Measurements from ENCODE around the gene ITGBL1. TPM values are rescaled to one million over a fixed set of nuclear protein-coding genes. Genes with fewer than 3 reads are reported as not detected.

Gene ITGBL1
- total and polyA plus RNA-seq, 2 of the 4 experiments (the other 2 are of a cell fraction): 22.2 to 24.2 TPM

DNA sequence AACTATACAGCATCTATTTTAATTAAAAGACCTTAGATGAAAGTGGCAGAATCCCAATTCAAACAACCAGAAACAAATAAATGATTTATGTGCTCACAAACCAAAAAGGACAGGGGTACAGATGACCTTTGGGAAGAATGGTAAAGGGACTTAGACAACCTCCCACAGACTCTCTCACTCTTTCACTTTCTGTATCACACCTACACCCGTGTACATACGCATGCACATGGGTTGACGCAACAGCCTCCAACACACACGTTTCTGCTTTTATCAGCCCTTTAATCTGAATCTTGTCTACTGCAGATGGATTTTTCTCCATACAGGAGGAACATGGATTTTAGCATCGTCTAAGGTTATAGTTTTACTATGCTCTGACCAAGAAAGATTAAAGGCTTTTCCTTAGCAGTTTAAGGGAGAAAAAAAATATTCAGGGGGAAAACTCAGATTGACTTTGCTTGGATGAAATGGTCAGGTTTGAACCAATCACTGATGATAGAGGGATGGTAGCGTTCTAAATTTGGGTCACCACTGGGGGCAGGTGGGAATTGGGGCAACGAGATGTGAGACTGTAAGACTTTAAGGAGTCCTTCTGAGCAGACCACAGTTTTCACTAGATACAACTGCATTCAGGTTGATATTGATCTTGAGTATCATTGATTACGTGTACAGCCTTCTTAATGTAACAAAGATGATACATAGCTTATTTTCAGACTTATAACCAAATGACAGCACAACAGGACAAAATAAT, 166.1 kb downstream of the ITGBL1 start:
- no peak overlapping the region for H4K5ac ChIP-seq (ENCODE audit: low read depth, low read length)
- H2BK15ac ChIP-seq (ENCODE audit: low read depth, low read length): no peak overlapping the region
- BruUV-seq (replicated peaks): no TSS peak
- POLR2A ChIA-PET (ENCODE audit: unreplicated experiment): no interaction called here
- CTCF ChIA-PET: no interaction called here
- H2AK9ac ChIP-seq (replicated peaks; ENCODE audit: low read depth, low read length, poor library complexity): no peak overlapping the region
- DNase-seq: no peak
- no peaks in the 10 kb centered on the region for H3K9me1 ChIP-seq (ENCODE audit: insufficient read depth, low read length)
- H4K91ac ChIP-seq (ENCODE audit: insufficient read depth, low read depth, low read length): no peak overlapping the region
- H3K27me3 ChIP-seq (ENCODE audit: control insufficient read depth, insufficient read depth, low read length): no peaks in the 10 kb centered on the region
- H2AFZ ChIP-seq (replicated peaks; ENCODE audit: low read length, poor library complexity): no peak overlapping the region
- H3K18ac ChIP-seq (ENCODE audit: low read depth, low read length): no peak overlapping the region
- in situ Hi-C loops (cut with MboI; ENCODE audit: low sequenced_read_pairs) (no loop called here), dilution Hi-C loops (cut with HindIII; ENCODE audit: low sequenced_read_pairs, unreplicated experiment) (no loop called here), intact Hi-C loops (cut with micrococcal nuclease) (no loop called here)
- WGBS, 2 experiments (ENCODE audit: extremely low coverage in 2 of 2, insufficient read length in 1 of 2): no CpG with 5 or more reads among the region's 8 CpGs
- H2BK20ac ChIP-seq (ENCODE audit: low read depth, low read length): no peak overlapping the region
- TF ChIP-seq, protein P1, sequence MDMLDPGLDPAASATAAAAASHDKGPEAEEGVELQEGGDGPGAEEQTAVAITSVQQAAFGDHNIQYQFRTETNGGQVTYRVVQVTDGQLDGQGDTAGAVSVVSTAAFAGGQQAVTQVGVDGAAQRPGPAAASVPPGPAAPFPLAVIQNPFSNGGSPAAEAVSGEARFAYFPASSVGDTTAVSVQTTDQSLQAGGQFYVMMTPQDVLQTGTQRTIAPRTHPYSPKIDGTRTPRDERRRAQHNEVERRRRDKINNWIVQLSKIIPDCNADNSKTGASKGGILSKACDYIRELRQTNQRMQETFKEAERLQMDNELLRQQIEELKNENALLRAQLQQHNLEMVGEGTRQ (IDR thresholded peaks at IDR 0.05; ENCODE audit: low read depth, low read length): no peak
- TF ChIP-seq, protein P2, sequence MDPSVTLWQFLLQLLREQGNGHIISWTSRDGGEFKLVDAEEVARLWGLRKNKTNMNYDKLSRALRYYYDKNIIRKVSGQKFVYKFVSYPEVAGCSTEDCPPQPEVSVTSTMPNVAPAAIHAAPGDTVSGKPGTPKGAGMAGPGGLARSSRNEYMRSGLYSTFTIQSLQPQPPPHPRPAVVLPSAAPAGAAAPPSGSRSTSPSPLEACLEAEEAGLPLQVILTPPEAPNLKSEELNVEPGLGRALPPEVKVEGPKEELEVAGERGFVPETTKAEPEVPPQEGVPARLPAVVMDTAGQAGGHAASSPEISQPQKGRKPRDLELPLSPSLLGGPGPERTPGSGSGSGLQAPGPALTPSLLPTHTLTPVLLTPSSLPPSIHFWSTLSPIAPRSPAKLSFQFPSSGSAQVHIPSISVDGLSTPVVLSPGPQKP (IDR thresholded peaks at IDR 0.05; ENCODE audit: borderline replicate concordance, low read depth, low read length): no peak
- no peak for TF ChIP-seq MAZ (IDR thresholded peaks at IDR 0.05; ENCODE audit: borderline replicate concordance, low read depth, low read length)
- TF ChIP-seq SMC3 (IDR thresholded peaks at IDR 0.05; ENCODE audit: low read depth, low read length): no peak
- no peak for TF ChIP-seq CEBPB (IDR thresholded peaks at IDR 0.05; ENCODE audit: low read depth, low read length)
- no peak for ATAC-seq (ENCODE audit: low read depth)
- no peak overlapping the region for H3K14ac ChIP-seq (replicated peaks; ENCODE audit: low read depth, low read length)
- H3K4me2 ChIP-seq (ENCODE audit: low read depth, low read length): no peak overlapping the region
- H3K4me3 ChIP-seq (ENCODE audit: insufficient read depth, low read depth, low read length): no peak overlapping the region
- no peak overlapping the region for H2AK5ac ChIP-seq (ENCODE audit: low read depth, low read length)
- H3K79me1 ChIP-seq (ENCODE audit: low read depth in 1 of 2, low read length in 2 of 2): no peaks in the 10 kb centered on the region
- no peaks in the 10 kb centered on the region for H3K4me1 ChIP-seq (ENCODE audit: control insufficient read depth, insufficient read depth, low read length)
- no peak overlapping the region for H3K9ac ChIP-seq (ENCODE audit: low read depth, low read length)
- H4K20me1 ChIP-seq (ENCODE audit: insufficient read depth, low read length): no peaks in the 10 kb centered on the region
- H3K56ac ChIP-seq (ENCODE audit: extremely low read depth, insufficient read depth, low read length): no peak overlapping the region
- no peaks in the 10 kb centered on the region for H3K9me3 ChIP-seq (ENCODE audit: control insufficient read depth, insufficient read depth, low read length)
- H3K23ac ChIP-seq (ENCODE audit: low read depth, low read length): no peak overlapping the region
- H2BK120ac ChIP-seq (ENCODE audit: low read depth, low read length): no peak overlapping the region
- no peaks in the 10 kb centered on the region for H3K36me3 ChIP-seq (ENCODE audit: control insufficient read depth, insufficient read depth, low read length)
- no peak overlapping the region for H4K8ac ChIP-seq (ENCODE audit: low read depth in 2 of 2, low read length in 2 of 2)
- no peak overlapping the region for H3K27ac ChIP-seq (ENCODE audit: insufficient read depth, low read length)
- H3K4ac ChIP-seq (ENCODE audit: low read depth, low read length): no peak overlapping the region
- no peak overlapping the region for H2BK5ac ChIP-seq (ENCODE audit: low read depth, low read length, poor library complexity, severe bottlenecking)

All from IMR-90 (cell line).